ENCODE measurements around the gene SLC12A6. TPM values are rescaled to one million over a fixed set of nuclear protein-coding genes. Genes with fewer than 3 reads are reported as not detected.
A peak's percentile ranks its signal among the peaks of the same experiment; 100 is the strongest.

The SLC12A6 gene
- total RNA-seq, 1 donor from 2014 or later: 18.8 TPM

GRCh38 chr15:34331809-34332208, 5.8 kb downstream of the SLC12A6 start:
- no peak for DNase-seq (ENCODE audit: low read depth in 2 of 2)

DNA sequence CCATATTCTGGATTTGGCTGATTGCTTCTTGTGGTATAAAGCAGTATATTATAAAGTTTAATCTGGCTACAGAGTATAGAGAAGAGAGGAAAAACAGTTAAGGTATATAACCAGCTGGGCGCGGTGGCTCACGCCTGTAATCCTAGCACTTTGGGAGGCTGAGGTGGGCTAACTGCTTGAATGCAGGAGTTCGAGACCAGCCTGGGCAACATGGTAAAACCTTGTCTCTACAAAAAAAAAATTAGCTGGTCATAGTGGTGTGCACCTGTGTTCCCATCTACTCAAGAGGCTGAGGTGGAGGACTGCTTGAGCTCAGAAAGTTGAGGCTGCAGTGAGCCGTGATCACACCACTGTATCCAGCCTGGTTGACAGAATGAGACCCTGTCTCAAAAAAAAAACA, 7.3 kb downstream of the SLC12A6 start:
- no peak for DNase-seq (ENCODE audit: low read depth in 2 of 2)

- no peak for DNase-seq (ENCODE audit: low read depth in 2 of 2)
Observed at GRCh38 chr15:34329006-34329405, 8.6 kb downstream of the SLC12A6 start.

DNA sequence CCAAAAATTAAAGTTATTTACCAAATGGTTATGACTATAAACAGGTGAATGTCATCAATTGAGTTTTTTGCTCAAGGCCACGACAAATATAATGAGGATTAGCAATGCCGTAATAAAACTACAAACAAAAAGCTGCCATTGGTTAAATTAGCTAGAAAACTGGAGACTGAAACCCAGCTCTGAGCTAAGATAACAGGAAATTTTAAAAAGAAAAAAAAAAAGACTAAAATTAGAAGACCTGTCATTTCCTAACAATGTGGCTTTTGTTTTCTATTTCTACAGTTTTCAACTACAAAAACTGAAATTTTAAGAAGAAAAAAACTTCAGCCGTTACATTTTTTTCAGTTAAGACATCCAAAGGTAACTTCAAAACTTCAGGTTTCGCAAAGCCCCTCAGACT, 9.7 kb downstream of the SLC12A6 start:
- peak; percentile 3 to 49 for DNase-seq (ENCODE audit: low read depth in 2 of 2)

GRCh38 chr15:34325368-34325767, 12.2 kb downstream of the SLC12A6 start:
- DNase-seq (ENCODE audit: low read depth in 2 of 2): no peak

DNA sequence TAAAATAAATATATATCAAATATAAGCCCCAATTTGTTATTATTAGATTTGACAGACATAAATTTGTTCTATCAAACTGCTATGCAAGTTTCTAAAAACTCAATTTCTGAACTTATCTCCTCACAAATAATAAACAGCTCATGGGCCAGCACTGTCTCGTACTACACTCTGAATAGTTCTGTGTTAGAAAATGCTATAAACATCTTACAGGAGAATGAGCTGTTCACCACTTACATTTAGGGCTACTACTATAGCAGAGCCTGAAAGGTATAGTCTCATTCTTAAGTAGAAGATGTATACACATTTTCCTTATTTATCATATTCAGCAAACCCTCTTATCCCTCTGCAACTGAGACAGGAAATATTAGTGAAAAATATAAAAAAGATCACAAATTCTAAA, 12.6 kb downstream of the SLC12A6 start:
- no peak for DNase-seq (ENCODE audit: low read depth in 2 of 2)

DNA sequence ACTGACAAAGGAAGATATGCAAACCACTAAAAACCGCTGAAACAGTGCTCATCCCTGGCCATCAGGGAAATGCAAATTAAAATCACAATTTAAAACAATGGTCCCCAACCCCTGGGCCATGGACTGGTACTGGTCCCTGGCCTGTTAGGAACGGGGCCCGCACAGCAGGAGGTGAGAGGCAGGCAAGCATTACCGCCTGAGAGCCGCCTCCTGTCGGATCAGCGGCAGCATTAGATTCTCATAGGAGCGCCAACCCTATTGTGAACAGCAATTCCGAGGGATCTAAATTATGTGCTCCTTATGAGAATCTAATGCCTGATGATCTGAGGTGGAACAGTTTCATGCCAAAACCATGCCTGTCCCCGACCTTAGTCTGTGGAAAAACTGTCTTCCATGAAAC, 14.4 kb downstream of the SLC12A6 start:
- no peak for DNase-seq (ENCODE audit: low read depth in 2 of 2)

- peak; percentile 57 to 83 for DNase-seq (ENCODE audit: low read depth in 2 of 2)
Observed at GRCh38 chr15:34318277-34319079, 19.1 kb downstream of the SLC12A6 start.

GRCh38 chr15:34314491-34315490, 22.8 kb downstream of the SLC12A6 start:
- no peak for DNase-seq (ENCODE audit: low read depth in 2 of 2)

DNA sequence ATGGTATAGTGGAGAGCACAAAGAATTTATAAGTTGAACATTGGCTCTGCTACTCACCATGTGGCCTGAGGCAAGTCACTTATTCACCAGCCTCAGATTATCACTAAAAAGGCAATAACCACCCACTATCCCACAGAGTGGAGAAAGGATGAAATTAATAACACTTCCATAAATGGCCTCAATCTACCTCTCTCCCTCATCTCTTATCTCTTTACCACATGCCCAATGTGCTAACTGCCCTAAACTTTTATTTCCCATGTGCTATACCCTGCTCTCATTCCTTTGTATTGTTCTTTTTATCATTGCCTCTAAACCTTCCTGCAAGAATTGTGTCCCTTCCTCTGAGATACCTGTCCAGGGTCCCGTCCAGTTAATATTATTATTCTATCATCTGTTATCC, 26.0 kb downstream of the SLC12A6 start:
- DNase-seq (ENCODE audit: low read depth in 2 of 2): no peak

- DNase-seq (ENCODE audit: low read depth in 2 of 2): peak in 1 of 2 donors; percentile 9
Observed at GRCh38 chr15:34304613-34305012, 33.0 kb downstream of the SLC12A6 start.

- no peak for DNase-seq (ENCODE audit: low read depth in 2 of 2)
Observed at GRCh38 chr15:34301058-34301457, 36.5 kb downstream of the SLC12A6 start.

DNA sequence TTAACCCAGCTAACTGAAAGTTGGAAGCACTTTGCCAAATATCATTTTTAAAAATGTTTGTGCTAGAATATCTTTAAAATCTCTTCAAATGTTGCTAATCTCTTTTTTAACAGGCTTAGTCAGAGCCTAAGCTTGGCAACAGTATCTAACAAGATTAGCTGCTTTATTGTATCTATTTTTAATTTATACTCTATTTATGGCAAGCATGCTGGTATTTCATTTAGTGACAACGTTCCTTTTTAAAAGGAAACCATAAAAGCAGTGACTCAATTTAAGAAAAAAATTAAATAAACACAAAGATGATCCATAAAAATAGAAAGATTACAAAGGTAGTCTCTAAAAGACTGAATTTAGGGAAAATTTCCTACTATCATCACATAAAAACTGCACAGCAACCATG, 40.5 kb downstream of the SLC12A6 start:
- peak; percentile 20 to 53 for DNase-seq (ENCODE audit: low read depth in 2 of 2)

DNA sequence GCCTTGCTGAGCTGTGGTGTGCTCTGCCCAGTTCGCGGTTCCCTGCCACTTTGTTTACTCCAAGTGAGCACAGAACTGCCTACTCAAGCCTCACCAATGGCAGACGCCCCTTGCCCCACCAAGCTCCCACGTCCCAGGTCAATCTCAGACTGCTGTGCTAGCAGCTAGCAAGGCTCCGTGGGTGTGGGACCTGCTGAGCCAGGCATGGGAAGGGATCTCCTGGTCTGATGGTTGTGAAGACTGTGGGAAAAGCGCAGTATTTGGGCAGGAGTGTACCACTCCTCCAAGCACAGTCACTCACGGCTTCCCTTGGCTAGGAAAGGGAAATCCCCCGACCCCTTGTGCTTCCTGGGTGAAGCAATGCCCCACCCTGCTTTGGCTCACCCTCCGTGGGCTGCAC, 45.0 kb downstream of the SLC12A6 start:
- DNase-seq (ENCODE audit: low read depth in 2 of 2): no peak

- no peak for DNase-seq (ENCODE audit: low read depth in 2 of 2)
Observed at GRCh38 chr15:34284937-34285336, 52.6 kb downstream of the SLC12A6 start.

DNA sequence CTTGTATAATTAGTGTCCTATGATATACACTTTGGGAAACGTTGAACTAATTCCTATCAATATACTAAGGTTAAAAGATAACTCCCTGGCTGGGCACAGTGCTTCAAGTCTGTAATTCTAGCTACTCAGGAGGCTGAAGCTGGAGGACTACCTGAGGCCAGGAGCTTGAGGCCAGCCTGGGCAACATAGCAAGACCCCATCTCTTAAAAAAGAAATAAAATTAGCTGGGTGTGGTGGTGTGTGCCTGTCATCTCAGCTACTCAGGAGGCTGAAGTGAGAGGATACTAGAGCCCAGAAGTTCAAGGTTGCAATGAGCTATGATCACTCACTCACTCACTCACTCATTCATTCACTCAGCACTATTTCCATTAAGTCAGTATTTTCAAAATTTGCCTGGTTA, 55.2 kb downstream of the SLC12A6 start:
- no peak for DNase-seq (ENCODE audit: low read depth in 2 of 2)

- DNase-seq (ENCODE audit: low read depth in 2 of 2): no peak
Observed at GRCh38 chr15:34280193-34280592, 57.4 kb downstream of the SLC12A6 start.

DNA sequence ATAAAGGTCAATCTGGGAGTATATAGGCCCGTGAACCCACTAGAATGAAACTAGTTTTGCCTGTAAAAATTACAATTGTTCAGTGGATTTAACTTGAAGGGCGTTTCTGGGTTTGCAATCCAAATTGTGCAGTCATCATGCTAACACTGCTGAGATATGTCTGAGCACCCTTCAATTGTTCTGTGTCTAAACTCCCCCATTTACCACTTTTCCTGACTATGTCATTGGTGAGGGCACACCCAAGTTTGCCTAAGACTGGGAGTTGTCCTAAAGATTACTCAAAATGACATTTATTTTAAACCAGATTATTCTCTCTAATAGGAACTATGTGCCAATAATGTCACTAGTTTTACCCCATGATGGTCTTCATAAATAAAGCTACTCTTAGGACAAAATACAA, 58.2 kb downstream of the SLC12A6 start:
- no peak for DNase-seq (ENCODE audit: low read depth in 2 of 2)

- DNase-seq (ENCODE audit: low read depth in 2 of 2): no peak
Observed at GRCh38 chr15:34275721-34276120, 61.9 kb downstream of the SLC12A6 start.

- peak in 1 of 2 donors; percentile 17 for DNase-seq (ENCODE audit: low read depth in 2 of 2)
Observed at GRCh38 chr15:34275154-34275553, 62.4 kb downstream of the SLC12A6 start.

- DNase-seq (ENCODE audit: low read depth in 2 of 2): peak; percentile 7 to 31
Observed at GRCh38 chr15:34271493-34271892, 66.1 kb downstream of the SLC12A6 start.

DNA sequence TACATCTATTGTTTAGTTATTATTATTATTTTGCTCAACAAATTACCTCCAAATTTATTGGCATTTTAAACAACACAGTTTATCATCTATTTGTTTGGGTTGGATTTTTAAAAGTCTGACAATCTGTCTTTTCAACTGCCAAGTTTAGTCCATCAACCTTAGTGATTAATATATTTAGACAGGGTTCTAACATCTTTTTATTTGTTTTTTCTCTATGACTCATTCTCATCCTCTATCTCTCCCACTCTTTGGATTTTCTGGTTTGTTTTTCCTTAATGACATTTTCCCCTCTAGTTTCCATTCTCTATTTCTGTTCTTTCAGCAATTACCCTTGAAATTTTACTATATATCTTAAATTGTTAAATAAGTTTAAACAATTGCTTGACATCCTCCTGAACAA, 70.8 kb downstream of the SLC12A6 start:
- no peak for DNase-seq (ENCODE audit: low read depth in 2 of 2)
